Testis (tissue), 3 donors: ENCODE data around the gene TREH. TPM values are rescaled to one million over a fixed set of nuclear protein-coding genes. Genes with fewer than 3 reads are reported as not detected.

ENCODE experiments used
- DNase-seq: peaks from one replicate; pipeline ENCODE4 v3.0.0-alpha.2; 2019
- H3K27ac ChIP-seq, 2 donors: fragments of 200-600 bp; sonication (generic); one replicate each; pipeline ENCODE4 v1.5.1; 2019
- H3K27me3 ChIP-seq: fragments of 200-600 bp; sonication (generic); one replicate; pipeline ENCODE4 v1.5.1; 2019
- H3K36me3 ChIP-seq: fragments of 200-600 bp; sonication (generic); one replicate; pipeline ENCODE4 v1.5.1; 2017; ENCODE audit warnings: low read depth; ENCODE audit errors: missing control alignments
- H3K4me1 ChIP-seq: fragments of 200-600 bp; sonication (generic); one replicate; pipeline ENCODE4 v1.5.1; 2019
- H3K4me3 ChIP-seq, 2 donors: fragments of 200-600 bp; sonication (generic); one replicate each; pipeline ENCODE4 v1.5.1; 2017 to 2019
- H3K9me3 ChIP-seq: fragments of 200-600 bp; sonication (generic); one replicate; pipeline ENCODE4 v1.5.1; 2017
- CTCF ChIP-seq, 3 experiments: fragments of 450-650 bp in 2 of 3; fragments of 200-600 bp in 1 of 3; sonication (generic) in 1 of 3; IDR thresholded peaks; one replicate each; pipeline ENCODE4 v1.5.1; 2016 to 2019; ENCODE audit warnings: antibody characterized with exemption in 3 of 3, mild to moderate bottlenecking in 2 of 3, moderate library complexity in 1 of 3
- POLR2A ChIP-seq: fragments of 450-650 bp; IDR thresholded peaks from one replicate; pipeline ENCODE4 v1.6.1; 2017; ENCODE audit warnings: antibody characterized with exemption, mild to moderate bottlenecking, moderate library complexity
- WGBS, 2 donors: methylation state at CpG; one replicate each; pipeline ENCODE4 v1.1.5; 2018; 5-methylcytosine and 5-hydroxymethylcytosine counted together
- intact Hi-C: fragments of 100-400 bp; cut with DNase I; formaldehyde crosslinking; loops from one replicate; pipeline ENCODE4 v1.15.1; 2023; ENCODE audit warnings: low total_unique reads
- polyA plus RNA-seq: library from polyadenylated mRNA; stranded (reverse); fragments of 350-450 nt; fragmentation: Illumina TruSeq; extraction: RNeasy Lipid Tissue Mini Kit (QIAGEN cat#74804); gene quantifications from one replicate; pipeline ENCODE4 v1.2.3, GENCODE V29; 2014; ENCODE audit warnings: low read depth, low replicate concordance; ENCODE audit not compliant: insufficient read depth
- total RNA-seq, 2 donors: library from RNA; depleted of rRNA; stranded (reverse); fragments of >200 nt; gene quantifications; one replicate each; pipeline ENCODE4 v1.2.3, GENCODE V29; 2016

The TREH gene
- total and polyA plus RNA-seq, 3 donors from 2014 or later: 0.62 to 4.0 (median 1.7) TPM

DNA sequence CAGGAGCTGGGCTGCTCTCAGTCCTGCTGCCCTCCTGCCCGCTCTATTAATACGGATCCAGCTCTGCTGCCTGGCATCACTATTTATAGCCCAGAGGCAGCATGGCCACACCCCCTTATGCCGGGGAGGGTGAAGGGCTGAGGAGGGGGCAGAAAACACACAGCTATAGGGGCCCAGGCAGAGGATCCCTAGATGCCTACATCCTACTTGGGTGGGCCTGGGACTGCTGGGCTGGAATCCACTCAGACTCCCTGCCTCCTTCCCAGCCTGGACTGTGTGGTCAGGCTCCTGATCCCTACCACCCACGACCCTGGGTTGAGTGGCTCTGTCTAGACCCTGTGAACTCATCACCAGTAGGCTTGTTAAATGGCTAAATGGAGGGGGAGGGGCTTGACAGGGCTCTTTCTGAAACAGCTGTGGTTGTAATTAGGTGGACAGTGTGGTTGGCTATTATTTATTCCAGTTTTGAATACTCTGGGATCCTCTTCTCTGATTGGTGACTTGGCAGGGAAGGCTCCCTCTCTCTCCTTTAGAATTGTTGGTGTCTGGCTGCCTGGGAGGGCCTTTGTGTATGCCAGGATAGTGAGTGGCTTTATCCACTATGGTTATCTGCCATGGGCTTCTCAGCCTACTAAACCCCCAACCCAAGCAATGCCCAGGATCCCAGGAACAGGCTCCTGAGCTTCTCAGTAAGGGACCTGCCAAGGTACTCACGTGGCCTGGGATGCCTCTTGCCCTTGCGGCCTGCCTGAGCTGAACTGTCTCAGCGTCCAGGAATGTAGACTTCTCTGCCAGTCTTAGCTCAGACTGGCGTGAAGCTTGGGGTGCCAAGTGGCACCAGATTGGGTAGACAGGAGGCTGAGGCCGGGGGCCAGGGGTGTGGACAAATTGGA, 56.8 kb downstream of the TREH start:
- Histone ChIP-seq H3K9me3 (no peaks in the 10 kb centered on the region), H3K4me3 (no peak overlapping the region), H3K27me3 (no peaks in the 10 kb centered on the region), H3K27ac (peak overlapping the region; percentile 9 to 45), H3K36me3 (no peaks in the 10 kb centered on the region), H3K4me1 (peaks cover 48% of the 10 kb centered on the region)
- peak; percentile 71 for DNase-seq
- intact Hi-C loops: no loop called here
- no peak for TF ChIP-seq CTCF (IDR thresholded peaks at IDR 0.05)
- no peak for TF ChIP-seq POLR2A
- WGBS, 2 donors: 48 to 57% methylated on average over 7 to 9 of the region's 9 CpGs

- H3K4me1 ChIP-seq: peaks cover 52% of the 10 kb centered on the region
- peak overlapping the region; percentile 23 to 75 for H3K27ac ChIP-seq
- H3K9me3 ChIP-seq: no peaks in the 10 kb centered on the region
- WGBS, 2 donors: 37 to 56% methylated on average over 3 to 4 of the region's 4 CpGs
- H3K27me3 ChIP-seq: no peaks in the 10 kb centered on the region
- intact Hi-C loops: no loop called here
- no peak for DNase-seq
- H3K4me3 ChIP-seq: peak overlapping the region; percentile 31 to 64
- no peaks in the 10 kb centered on the region for H3K36me3 ChIP-seq
- no peak for TF ChIP-seq CTCF (IDR thresholded peaks at IDR 0.05)
- TF ChIP-seq POLR2A: no peak
Observed at GRCh38 chr11:118621784-118622375, 57.6 kb downstream of the TREH start.

DNA sequence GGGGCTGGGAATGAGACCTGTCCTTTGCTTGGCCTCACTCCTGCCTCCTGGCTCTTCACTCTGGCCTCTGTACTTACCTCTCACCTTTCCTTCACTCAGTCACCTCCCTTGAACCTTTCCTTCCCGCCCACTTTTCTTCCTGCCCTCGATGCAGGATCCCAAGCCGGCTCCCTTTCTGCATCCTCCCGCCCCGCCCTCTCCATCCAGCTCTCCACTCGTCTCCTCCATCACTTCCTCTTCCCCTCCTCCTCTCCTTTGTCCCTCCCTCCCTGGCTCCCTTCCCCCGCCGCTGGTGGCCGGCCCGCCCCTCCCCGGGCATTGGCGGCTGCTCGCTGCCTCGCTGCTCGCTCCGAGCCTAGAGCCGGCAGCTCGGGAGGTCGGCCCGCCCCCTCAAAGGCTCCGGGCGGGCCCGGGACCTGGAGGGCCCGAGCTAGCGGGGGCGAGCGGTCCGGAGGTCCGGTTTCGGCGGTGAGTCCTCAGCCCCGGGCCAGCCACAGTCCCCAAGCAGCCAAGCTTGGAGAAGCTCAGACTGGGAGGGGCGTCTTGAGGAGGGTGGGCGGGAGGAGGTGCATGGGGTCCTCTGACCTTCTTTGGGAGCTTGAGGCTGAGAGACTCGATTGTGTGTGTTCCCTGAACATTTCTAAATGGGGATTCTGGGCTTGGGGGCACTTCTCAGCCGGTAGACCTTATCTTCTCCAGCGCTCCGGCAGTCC, 58.2 kb downstream of the TREH start:
- intact Hi-C loops: no loop called here
- peaks cover 52% of the 10 kb centered on the region for H3K4me1 ChIP-seq
- H3K27ac ChIP-seq: peak overlapping the region; percentile 23 to 75
- peak overlapping the region; percentile 31 to 64 for H3K4me3 ChIP-seq
- peak; percentile 91 for DNase-seq
- H3K36me3 ChIP-seq: no peaks in the 10 kb centered on the region
- H3K27me3 ChIP-seq: no peaks in the 10 kb centered on the region
- no peaks in the 10 kb centered on the region for H3K9me3 ChIP-seq
- TF ChIP-seq CTCF (IDR thresholded peaks at IDR 0.05) (no peak), POLR2A (no peak)
- 2 to 6% methylated on average over 17 to 38 of the region's 38 CpGs for WGBS, 2 donors

GRCh38 chr11:118620529-118621070, 58.9 kb downstream of the TREH start:
- no peak for DNase-seq
- intact Hi-C loops: no loop called here
- peak overlapping the region; percentile 31 to 64 for H3K4me3 ChIP-seq
- TF ChIP-seq CTCF (IDR thresholded peaks at IDR 0.05) (no peak), POLR2A (no peak)
- peak overlapping the region; percentile 23 to 75 for H3K27ac ChIP-seq
- no peaks in the 10 kb centered on the region for H3K9me3 ChIP-seq
- H3K27me3 ChIP-seq: no peaks in the 10 kb centered on the region
- 46 to 63% methylated on average over 7 of the region's 7 CpGs for WGBS, 2 donors
- H3K36me3 ChIP-seq: no peaks in the 10 kb centered on the region
- peaks cover 52% of the 10 kb centered on the region for H3K4me1 ChIP-seq
